ENCODE measurements around the gene NDUFA11.

NDUFA11 gene

DNA sequence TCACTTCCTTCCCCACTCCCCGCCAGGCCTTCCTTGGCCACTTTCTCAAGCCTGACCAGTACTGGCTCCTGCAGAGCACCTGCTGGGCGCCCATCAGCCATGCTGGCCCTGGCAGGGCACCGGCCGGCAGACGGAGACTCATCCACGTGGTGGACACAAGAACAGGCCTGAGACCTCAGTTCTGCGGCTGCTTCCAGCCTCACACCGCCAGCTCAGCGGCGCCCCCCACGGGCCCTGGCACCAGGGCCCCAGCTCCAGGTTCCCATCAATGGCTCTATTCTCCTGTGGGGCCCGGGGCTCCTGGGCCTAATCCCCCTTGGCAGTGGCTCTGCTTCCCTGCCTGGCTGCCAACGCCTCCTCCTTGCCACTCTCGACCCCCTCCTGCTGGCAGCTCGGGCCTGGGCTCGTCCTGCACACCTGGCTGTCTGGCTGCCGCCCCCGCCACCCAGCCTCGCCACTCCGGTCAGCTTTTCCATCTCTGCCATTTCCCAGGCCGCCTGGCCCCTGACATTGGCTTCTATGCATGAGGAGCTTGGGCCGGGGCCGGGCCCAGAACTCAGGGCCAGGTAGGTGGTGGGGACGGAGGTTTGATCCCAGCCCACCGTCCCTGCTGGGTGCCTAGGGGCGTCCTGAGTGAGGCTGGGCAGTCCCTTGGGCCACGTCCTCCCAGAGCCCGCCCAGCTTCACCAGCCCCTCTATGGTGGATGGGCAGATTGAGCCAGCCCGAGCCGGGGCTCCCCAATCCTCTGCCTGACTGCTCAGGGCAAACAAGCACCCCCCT lies 6.2 kb downstream of the NDUFA11 start:
- H3K27ac ChIP-seq: no peak overlapping the region
- TF ChIP-seq, protein P1, sequence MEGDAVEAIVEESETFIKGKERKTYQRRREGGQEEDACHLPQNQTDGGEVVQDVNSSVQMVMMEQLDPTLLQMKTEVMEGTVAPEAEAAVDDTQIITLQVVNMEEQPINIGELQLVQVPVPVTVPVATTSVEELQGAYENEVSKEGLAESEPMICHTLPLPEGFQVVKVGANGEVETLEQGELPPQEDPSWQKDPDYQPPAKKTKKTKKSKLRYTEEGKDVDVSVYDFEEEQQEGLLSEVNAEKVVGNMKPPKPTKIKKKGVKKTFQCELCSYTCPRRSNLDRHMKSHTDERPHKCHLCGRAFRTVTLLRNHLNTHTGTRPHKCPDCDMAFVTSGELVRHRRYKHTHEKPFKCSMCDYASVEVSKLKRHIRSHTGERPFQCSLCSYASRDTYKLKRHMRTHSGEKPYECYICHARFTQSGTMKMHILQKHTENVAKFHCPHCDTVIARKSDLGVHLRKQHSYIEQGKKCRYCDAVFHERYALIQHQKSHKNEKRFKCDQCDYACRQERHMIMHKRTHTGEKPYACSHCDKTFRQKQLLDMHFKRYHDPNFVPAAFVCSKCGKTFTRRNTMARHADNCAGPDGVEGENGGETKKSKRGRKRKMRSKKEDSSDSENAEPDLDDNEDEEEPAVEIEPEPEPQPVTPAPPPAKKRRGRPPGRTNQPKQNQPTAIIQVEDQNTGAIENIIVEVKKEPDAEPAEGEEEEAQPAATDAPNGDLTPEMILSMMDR (IDR thresholded peaks at IDR 0.05): peak; percentile 29
- no peak for TF ChIP-seq ZFX (IDR thresholded peaks at IDR 0.05; ENCODE audit: borderline replicate concordance)

DNA sequence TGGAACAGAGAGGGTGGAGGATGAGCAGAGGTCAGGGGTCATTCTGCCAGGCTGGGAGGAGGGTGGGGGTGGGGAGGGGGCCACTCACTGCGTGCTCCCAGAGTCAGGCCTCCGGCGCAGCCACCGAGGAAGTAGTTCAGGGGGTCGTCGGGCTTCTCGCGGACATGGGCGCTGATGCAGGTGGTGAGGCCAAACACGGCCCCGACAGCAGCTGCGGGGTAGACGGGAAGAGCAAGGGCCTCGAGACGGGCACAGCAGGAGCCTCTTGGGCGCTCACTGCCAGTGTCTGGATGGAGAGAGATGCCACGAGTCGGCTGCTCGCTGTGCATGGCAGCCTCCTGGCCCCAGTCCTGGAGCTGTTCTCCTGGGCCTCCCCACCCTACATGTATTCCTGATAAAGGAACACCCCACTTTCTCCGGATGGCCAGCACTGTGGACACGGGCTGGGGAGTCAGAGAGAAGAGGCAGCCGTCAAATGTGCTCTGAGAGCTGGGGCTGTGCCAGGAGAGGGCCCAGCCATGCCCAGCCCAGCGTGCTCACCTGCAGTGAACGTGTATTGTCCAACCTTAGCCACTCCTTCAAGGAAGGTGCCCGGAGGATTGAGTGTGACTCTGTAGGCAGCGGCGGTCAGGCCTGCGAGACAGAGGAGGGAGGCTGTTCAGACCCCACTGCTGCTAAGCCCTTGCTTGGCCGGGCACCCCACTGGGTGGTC lies 7.1 kb downstream of the NDUFA11 start:
- H3K27ac ChIP-seq: no peak overlapping the region
- TF ChIP-seq ZFX (IDR thresholded peaks at IDR 0.05; ENCODE audit: borderline replicate concordance): no peak
- TF ChIP-seq, protein P1 (IDR thresholded peaks at IDR 0.05): no peak

DNA sequence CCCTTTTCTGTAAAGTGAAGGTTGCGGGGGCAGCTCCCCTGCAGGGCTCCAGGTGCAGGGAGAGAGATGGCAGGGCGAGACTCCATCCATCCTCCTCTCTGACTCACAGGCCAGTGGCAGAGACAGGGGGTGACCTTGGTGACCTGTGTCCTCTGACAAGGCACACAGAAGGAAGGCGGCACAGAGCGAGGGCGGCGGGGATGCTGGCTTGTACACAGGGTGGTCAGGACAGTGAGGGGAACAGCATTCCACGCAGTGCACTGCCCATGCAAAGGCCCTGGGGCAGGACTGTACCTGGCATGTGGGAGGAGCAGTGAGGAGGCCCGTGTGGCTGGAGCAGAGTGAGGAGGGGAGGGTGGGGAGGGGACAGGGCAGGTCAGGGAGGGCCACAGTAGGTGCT lies 7.7 kb downstream of the NDUFA11 start:
- TF ChIP-seq, protein P1 (IDR thresholded peaks at IDR 0.05): no peak
- TF ChIP-seq ZFX (IDR thresholded peaks at IDR 0.05; ENCODE audit: borderline replicate concordance): no peak
- H3K27ac ChIP-seq: no peak overlapping the region

DNA sequence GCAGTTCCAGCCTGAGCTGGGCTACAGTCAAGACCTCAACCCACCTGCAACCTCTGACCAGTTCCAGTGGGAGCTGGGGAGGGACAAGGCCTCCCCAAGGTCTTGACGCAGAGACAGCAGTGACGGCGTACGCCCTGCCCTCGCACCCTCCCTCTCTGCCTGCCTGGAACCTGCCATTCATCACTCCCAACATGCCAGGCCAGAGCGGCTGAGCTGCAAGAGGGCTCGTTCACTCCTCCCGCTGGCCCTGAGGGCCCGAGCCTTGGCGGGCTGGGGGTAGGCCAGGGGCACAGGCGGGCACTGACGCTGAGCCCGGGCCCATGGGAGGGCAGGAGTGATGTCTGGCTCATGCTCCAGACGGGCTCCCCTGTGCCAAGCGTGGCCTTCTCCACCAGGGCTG lies 8.2 kb downstream of the NDUFA11 start:
- TF ChIP-seq, protein P1 (IDR thresholded peaks at IDR 0.05): no peak
- no peak for TF ChIP-seq ZFX (IDR thresholded peaks at IDR 0.05; ENCODE audit: borderline replicate concordance)
- no peak overlapping the region for H3K27ac ChIP-seq

DNA sequence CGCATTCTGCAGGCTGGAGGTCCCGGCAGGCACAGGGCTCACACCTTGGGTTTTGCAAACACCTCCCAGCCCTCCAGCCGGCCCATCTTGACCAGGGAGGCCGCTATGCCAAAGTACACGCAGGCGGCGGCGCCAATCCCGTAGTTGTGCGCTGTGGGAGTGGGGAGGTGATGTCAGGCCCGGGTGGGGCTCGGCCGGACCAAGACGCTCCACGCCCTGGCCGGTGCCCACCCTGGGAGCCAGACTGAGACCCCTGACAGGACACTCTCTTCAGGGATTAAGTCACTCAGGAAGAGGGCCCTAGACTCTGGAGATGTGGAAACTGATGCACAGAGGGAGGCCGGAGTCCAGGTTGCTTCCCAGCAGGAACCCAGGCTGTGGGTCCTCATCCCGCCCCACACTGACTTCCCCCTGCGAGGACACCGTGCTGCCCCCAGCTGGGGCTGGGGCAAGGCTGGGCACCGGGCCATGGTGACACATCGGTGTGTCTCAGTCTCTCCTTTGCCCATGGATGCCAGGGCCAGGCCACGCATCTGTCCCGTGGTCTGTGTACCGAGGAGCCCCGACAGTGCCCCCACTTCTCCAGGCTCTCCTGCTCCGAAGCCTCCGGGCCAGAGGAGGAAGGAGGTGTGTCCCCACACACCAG lies 8.8 kb downstream of the NDUFA11 start:
- H3K27ac ChIP-seq: no peak overlapping the region
- no peak for TF ChIP-seq ZFX (IDR thresholded peaks at IDR 0.05; ENCODE audit: borderline replicate concordance)
- TF ChIP-seq, protein P1 (IDR thresholded peaks at IDR 0.05): no peak

DNA sequence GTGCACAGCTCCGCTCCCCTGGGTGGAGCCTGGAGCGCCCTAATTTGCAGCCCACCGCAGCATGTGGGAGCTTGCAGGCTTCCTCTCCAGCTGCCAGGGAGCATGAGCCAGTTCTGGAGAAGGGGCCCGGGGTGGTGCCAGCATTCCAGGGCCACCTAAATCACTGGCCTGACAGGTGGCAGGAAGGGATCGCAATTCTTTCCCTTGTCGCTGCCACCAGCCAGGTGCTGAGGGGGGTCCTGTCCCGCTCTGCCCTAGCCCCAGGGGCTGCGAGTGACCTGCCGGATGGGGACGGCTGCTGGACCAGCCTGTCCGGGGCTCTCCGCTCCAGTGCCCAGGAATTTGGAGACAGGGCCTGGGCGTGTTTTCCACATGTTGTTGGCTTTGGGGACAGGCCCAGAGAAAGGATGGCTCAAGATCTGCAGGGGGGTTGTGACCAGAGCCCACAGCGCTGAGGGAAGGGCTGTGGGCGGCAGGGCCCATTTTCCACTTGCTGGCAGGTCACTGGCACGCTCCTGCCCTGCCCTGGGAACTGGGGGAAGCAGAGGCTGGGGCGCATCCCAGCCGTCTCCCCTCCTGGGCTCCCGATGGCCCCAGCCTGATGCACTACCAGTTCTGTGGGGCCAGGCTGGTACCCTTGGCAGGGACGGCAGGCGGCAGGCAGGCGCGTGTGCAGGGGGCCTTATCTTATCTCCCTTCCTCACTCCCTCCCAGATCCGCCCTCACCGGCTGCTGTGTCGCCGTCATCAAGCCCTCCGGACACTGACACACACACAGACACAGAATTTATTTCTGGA lies 9.5 kb downstream of the NDUFA11 start:
- TF ChIP-seq ZFX (IDR thresholded peaks at IDR 0.05; ENCODE audit: borderline replicate concordance): no peak
- TF ChIP-seq, protein P1 (IDR thresholded peaks at IDR 0.05): no peak
- no peak overlapping the region for H3K27ac ChIP-seq
